ENCODE data around the gene DHRSX.

The DHRSX gene

DNA sequence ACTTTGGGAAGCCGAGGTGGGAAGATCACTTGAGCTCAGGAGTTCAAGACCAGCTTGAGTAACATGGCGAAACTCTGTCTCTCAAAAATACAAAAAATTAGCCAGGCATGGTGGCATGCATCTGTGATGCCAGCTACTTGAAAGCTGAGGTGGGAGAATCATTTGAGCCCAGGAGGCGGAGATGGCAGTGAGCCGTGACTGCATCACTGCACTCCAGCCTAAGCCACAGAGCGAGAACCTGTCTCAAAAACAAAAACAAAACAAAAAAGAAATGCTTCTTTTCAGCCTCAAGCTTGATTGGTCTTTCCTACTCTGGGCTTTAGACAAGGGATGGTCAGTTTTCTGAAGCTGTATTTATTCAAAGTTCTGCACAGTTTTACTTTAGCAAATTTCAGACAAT lies 15.8 kb upstream of the DHRSX start:
- Histone ChIP-seq H3K4me1 (ENCODE audit: control insufficient read depth, low read length) (peaks cover 72% of the 10 kb centered on the region), H3K79me2 (ENCODE audit: control insufficient read depth, low read length) (no peaks in the 10 kb centered on the region), H3K9me2 (replicated peaks; ENCODE audit: control insufficient read depth, low read length) (no peaks in the 10 kb centered on the region), H3K27ac (ENCODE audit: low read depth, low read length) (peak overlapping the region; percentile 100), H3K27me3 (ENCODE audit: control insufficient read depth, low read length) (no peaks in the 10 kb centered on the region), H3K9me3 (ENCODE audit: control insufficient read depth, insufficient read depth, low read length) (no peaks in the 10 kb centered on the region), H3K4me2 (ENCODE audit: low read length) (peak overlapping the region; percentile 96), H4K20me1 (ENCODE audit: control insufficient read depth, insufficient read depth, low read depth, low read length) (no peaks in the 10 kb centered on the region), H3F3A (ENCODE audit: control insufficient read depth, insufficient read depth) (peaks cover 48% of the 10 kb centered on the region), H3K36me3 (ENCODE audit: control insufficient read depth, low read length) (no peaks in the 10 kb centered on the region), H3K4me3 (ENCODE audit: low read length) (peak overlapping the region; percentile 68)
- TF ChIP-seq, protein P1, sequence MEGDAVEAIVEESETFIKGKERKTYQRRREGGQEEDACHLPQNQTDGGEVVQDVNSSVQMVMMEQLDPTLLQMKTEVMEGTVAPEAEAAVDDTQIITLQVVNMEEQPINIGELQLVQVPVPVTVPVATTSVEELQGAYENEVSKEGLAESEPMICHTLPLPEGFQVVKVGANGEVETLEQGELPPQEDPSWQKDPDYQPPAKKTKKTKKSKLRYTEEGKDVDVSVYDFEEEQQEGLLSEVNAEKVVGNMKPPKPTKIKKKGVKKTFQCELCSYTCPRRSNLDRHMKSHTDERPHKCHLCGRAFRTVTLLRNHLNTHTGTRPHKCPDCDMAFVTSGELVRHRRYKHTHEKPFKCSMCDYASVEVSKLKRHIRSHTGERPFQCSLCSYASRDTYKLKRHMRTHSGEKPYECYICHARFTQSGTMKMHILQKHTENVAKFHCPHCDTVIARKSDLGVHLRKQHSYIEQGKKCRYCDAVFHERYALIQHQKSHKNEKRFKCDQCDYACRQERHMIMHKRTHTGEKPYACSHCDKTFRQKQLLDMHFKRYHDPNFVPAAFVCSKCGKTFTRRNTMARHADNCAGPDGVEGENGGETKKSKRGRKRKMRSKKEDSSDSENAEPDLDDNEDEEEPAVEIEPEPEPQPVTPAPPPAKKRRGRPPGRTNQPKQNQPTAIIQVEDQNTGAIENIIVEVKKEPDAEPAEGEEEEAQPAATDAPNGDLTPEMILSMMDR (IDR thresholded peaks at IDR 0.05; ENCODE audit: low read depth, low read length, poor library complexity, severe bottlenecking) = no peak
- TF ChIP-seq EZH2phosphoT487 (IDR thresholded peaks at IDR 0.05; ENCODE audit: borderline replicate concordance, low read length) = no peak

DNA sequence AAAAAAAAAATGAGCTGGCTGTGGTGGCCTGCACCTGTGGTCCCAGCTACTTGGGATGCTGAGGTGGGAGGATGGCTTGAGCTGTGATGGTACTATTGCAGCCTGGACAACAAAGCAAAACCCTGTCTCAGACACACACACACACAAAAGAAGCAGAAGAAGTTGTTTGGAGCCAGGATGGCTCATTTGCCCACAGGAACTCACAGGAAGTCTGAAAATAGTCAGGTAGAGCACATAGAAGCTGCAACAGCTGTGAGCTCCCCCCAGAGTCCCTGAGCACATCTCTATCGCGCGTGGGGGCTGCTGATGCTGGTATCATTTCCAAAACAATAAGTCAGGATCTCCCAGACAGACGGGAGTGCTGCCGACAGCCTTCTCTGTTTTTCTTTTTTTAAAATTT lies 13.4 kb upstream of the DHRSX start:
- Histone ChIP-seq H3K4me1 (ENCODE audit: control insufficient read depth, low read length) (peaks cover 70% of the 10 kb centered on the region), H3K4me2 (ENCODE audit: low read length) (peak overlapping the region; percentile 99), H3K36me3 (ENCODE audit: control insufficient read depth, low read length) (no peaks in the 10 kb centered on the region)

GRCh38 chrX:2513121-2513664 lies 12.4 kb upstream of the DHRSX start:
- Histone ChIP-seq H3K9me3 (ENCODE audit: control insufficient read depth, insufficient read depth, low read length) (no peaks in the 10 kb centered on the region), H3K79me2 (ENCODE audit: control insufficient read depth, low read length) (no peaks in the 10 kb centered on the region), H3K4me3 (ENCODE audit: low read length) (peak overlapping the region; percentile 76), H3K27me3 (ENCODE audit: control insufficient read depth, low read length) (no peaks in the 10 kb centered on the region), H3F3A (ENCODE audit: control insufficient read depth, insufficient read depth) (peaks cover 45% of the 10 kb centered on the region), H3K4me1 (ENCODE audit: control insufficient read depth, low read length) (peaks cover 72% of the 10 kb centered on the region), H3K9me2 (replicated peaks; ENCODE audit: control insufficient read depth, low read length) (no peaks in the 10 kb centered on the region), H3K4me2 (ENCODE audit: low read length) (peak overlapping the region; percentile 99), H4K20me1 (ENCODE audit: control insufficient read depth, insufficient read depth, low read depth, low read length) (no peaks in the 10 kb centered on the region), H3K27ac (ENCODE audit: low read depth, low read length) (peak overlapping the region; percentile 100), H3K36me3 (ENCODE audit: control insufficient read depth, low read length) (no peaks in the 10 kb centered on the region)
- TF ChIP-seq, protein P1 (IDR thresholded peaks at IDR 0.05; ENCODE audit: low read depth, low read length, poor library complexity, severe bottlenecking) = peak; percentile 30
- no peak for TF ChIP-seq EZH2phosphoT487 (IDR thresholded peaks at IDR 0.05; ENCODE audit: borderline replicate concordance, low read length)

More for the DNA sequence above, 13.4 kb upstream of the DHRSX start:
- H3K4me3 ChIP-seq (ENCODE audit: low read length) = peak overlapping the region; percentile 76
- peak overlapping the region; percentile 100 for H3K27ac ChIP-seq (ENCODE audit: low read depth, low read length)
- no peaks in the 10 kb centered on the region for H3K9me3 ChIP-seq (ENCODE audit: control insufficient read depth, insufficient read depth, low read length)
- no peaks in the 10 kb centered on the region for H3K79me2 ChIP-seq (ENCODE audit: control insufficient read depth, low read length)
- TF ChIP-seq EZH2phosphoT487 (IDR thresholded peaks at IDR 0.05; ENCODE audit: borderline replicate concordance, low read length) = no peak
- TF ChIP-seq, protein P1 (IDR thresholded peaks at IDR 0.05; ENCODE audit: low read depth, low read length, poor library complexity, severe bottlenecking) = no peak
- H4K20me1 ChIP-seq (ENCODE audit: control insufficient read depth, insufficient read depth, low read depth, low read length) = no peaks in the 10 kb centered on the region
- peaks cover 40% of the 10 kb centered on the region for H3F3A ChIP-seq (ENCODE audit: control insufficient read depth, insufficient read depth)
- H3K27me3 ChIP-seq (ENCODE audit: control insufficient read depth, low read length) = no peaks in the 10 kb centered on the region
- H3K9me2 ChIP-seq (replicated peaks; ENCODE audit: control insufficient read depth, low read length) = no peaks in the 10 kb centered on the region
